Pancreas (tissue), 10 donors: ENCODE measurements around the gene LRRC4B. TPM values are rescaled to one million over a fixed set of nuclear protein-coding genes. Genes with fewer than 3 reads are reported as not detected.
"Not testable (repeated sequence)": the region's sequence is repeated elsewhere in the genome, so short reads cannot be mapped to it uniquely, and the experiment has no call there.

Experiments used
- ATAC-seq, 4 donors: fragments of 200-7000 bp; cut with Tn5 transposase; one replicate each; pipeline versions ENCODE4 v1.8.0 to v1.9.1; 2020; ENCODE audit warnings: mild to moderate bottlenecking in 4 of 4, moderate library complexity in 4 of 4
- DNase-seq, 6 donors: peaks; one replicate each; pipeline ENCODE4 v3.0.0-alpha.2; 2020
- FAIRE-seq: peaks from 2 replicates; lab custom pipeline; 2012; peaks lifted over from hg19 to GRCh38; lab: Jason Lieb, UNC
- H3K27ac ChIP-seq, 4 donors: fragments of 200-600 bp; sonication (generic); 1 replicate in 3 of 4; 2 replicates in 1 of 4; pipeline versions ENCODE4 v1.5.0 to v1.8.0; 2020
- H3K27me3 ChIP-seq, 4 donors: fragments of 200-600 bp; one replicate each; pipeline ENCODE4 v1.8.0; 2021
- H3K36me3 ChIP-seq, 3 donors: fragments of 200-600 bp; sonication (generic) in 1 of 3; one replicate each; pipeline versions ENCODE4 v1.5.0 to v1.8.0; 2020 to 2021
- H3K4me1 ChIP-seq, 3 donors: fragments of 200-600 bp; one replicate each; pipeline ENCODE4 v1.8.0; 2021
- H3K4me3 ChIP-seq, 4 donors: fragments of 200-600 bp; sonication (generic) in 2 of 4; one replicate each; pipeline versions ENCODE4 v1.5.0 to v1.8.0; 2020 to 2021
- H3K9me3 ChIP-seq, 4 donors: fragments of 200-600 bp; one replicate each; pipeline ENCODE4 v1.8.0; 2021
- CTCF ChIP-seq, 4 donors: fragments of 200-600 bp; sonication (generic) in 3 of 4; IDR thresholded peaks; one replicate each; pipeline versions ENCODE4 v1.5.0 to v1.8.0; 2021; ENCODE audit warnings: antibody characterized with exemption in 4 of 4
- WGBS, 2 donors: extraction: QIAGEN DNeasy Blood & Tissue Kit; methylation state at CpG; one replicate each; pipeline ENCODE4 v1.1.7; 2013; 5-methylcytosine and 5-hydroxymethylcytosine counted together
- intact Hi-C, 3 donors: fragments of 100-400 bp; cut with DNase I; formaldehyde crosslinking; loops; one replicate each; pipeline versions ENCODE4 v1.11.1 to v1.14.2; 2022
- polyA plus RNA-seq, 2 donors: library from polyadenylated mRNA; stranded (reverse); fragments of 200-250 nt; gene quantifications; one replicate each; pipeline ENCODE4 v1.2.3, GENCODE V29; 2013
- total RNA-seq, 6 donors: library from RNA; stranded (reverse); fragmentation: NEBNext Ultra II Directional in 4 of 6; extraction: Animal tissue kit (Norgen Biotek cat#: 25700) in 4 of 6; gene quantifications; one replicate each; pipeline versions ENCODE4 v1.2.1 to v1.2.4, GENCODE V29; 2021 to 2023
- donor health status: healthy with polysubstance abuse.
- donor health status: DM: no; HTN: no; CAD: no; lungs with moderate emphysema.
- donor health status: DM: no; HTN: no; CAD: no.
- donor health status: control.
- donor health status: control.
- donor health status: Bipolar disorder and iron deficiency.
- donor health status: DM: yes; HTN: yes; CAD: no.
- donor health status: DM: no; HTN: no; CAD: no.
- donor health status: DM: no; HTN: no; CAD: no.
- donor health status: DM: yes; HTN: yes; CAD: no.

The LRRC4B gene
- total and polyA plus RNA-seq, 8 donors = 0.09 to 2.1 (median 0.50) TPM

- Histone ChIP-seq H3K9me3 (no peaks in the 10 kb centered on the region), H3K4me1 (peaks cover 0 to 11% (median 0%) of the 10 kb centered on the region in 3 donors), H3K4me3 (peak overlapping the region; percentile 70 to 99 (median 82)), H3K36me3 (peaks cover 0 to 20% (median 18%) of the 10 kb centered on the region in 3 donors), H3K27ac (peak overlapping the region in 3 of 4 donors; percentile 58 to 82 (median 75)), H3K27me3 (no peaks in the 10 kb centered on the region)
- DNase-seq (no peak), ATAC-seq (no peak), FAIRE-seq (no peak)
- WGBS, 2 donors = 7 to 9% methylated on average over 20 of the region's 20 CpGs
- intact Hi-C loops = no loop called here
- no peak for TF ChIP-seq CTCF (IDR thresholded peaks at IDR 0.05)
Measured at GRCh38 chr19:50476907-50477238, 91.4 kb downstream of the LRRC4B start.

GRCh38 chr19:50476224-50476906 is 91.9 kb downstream of the LRRC4B start, which contains the start of the genes EMC10 and GARIN5A:
EMC10 (plus strand) TSS chr19:50476507; CDS start chr19:50476545, 38 bp downstream.
GARIN5A (minus strand) TSS chr19:50476848; CDS start chr19:50476388, 460 bp downstream.
- peak within 1 kb of the TSS; percentile 58 to 82 (median 70) for H3K27ac ChIP-seq
- FAIRE-seq (no peak), ATAC-seq (peak; percentile 94 to 99 (median 96)), DNase-seq (peak; percentile 90 to 98 (median 95))
- H3K27me3 ChIP-seq = no peaks in the 10 kb centered on the region
- peaks cover 0 to 11% (median 0%) of the 10 kb centered on the region in 3 donors for H3K4me1 ChIP-seq
- intact Hi-C loops = no loop called here
- H3K4me3 ChIP-seq = peak within 1 kb of the TSS; percentile 70 to 99 (median 82)
- H3K36me3 ChIP-seq = peaks cover 0 to 18% (median 15%) of the 10 kb centered on the region in 3 donors
- no peaks in the 10 kb centered on the region for H3K9me3 ChIP-seq
- no peak for TF ChIP-seq CTCF (IDR thresholded peaks at IDR 0.05)
- WGBS, 2 donors = 1 to 2% methylated on average over 58 of the region's 58 CpGs

GRCh38 chr19:50475736-50476223 is 92.5 kb downstream of the LRRC4B start:
- Histone ChIP-seq H3K9me3 (no peaks in the 10 kb centered on the region), H3K27ac (peak overlapping the region in 3 of 4 donors; percentile 65 to 82 (median 75)), H3K27me3 (no peaks in the 10 kb centered on the region), H3K4me3 (peak overlapping the region in 3 of 4 donors; percentile 75 to 99 (median 90)), H3K4me1 (peaks cover 0 to 11% (median 0%) of the 10 kb centered on the region in 3 donors), H3K36me3 (peaks cover 0 to 15% (median 9%) of the 10 kb centered on the region in 3 donors)
- ATAC-seq (no peak), DNase-seq (no peak), FAIRE-seq (no peak)
- 67 to 80% methylated on average over 27 to 29 of the region's 29 CpGs for WGBS, 2 donors
- intact Hi-C loops = no loop called here
- TF ChIP-seq CTCF (IDR thresholded peaks at IDR 0.05) = no peak

GRCh38 chr19:50475101-50475568 is 93.1 kb downstream of the LRRC4B start:
- Histone ChIP-seq H3K4me1 (peaks cover 0 to 11% (median 0%) of the 10 kb centered on the region in 3 donors), H3K9me3 (no peaks in the 10 kb centered on the region), H3K4me3 (no peak overlapping the region), H3K27ac (no peak overlapping the region), H3K36me3 (peaks cover 0 to 9% (median 3%) of the 10 kb centered on the region in 3 donors), H3K27me3 (no peaks in the 10 kb centered on the region)
- TF ChIP-seq CTCF (IDR thresholded peaks at IDR 0.05) = no peak
- FAIRE-seq (no peak), DNase-seq (peak in 2 of 6 donors; percentile 31 to 42), ATAC-seq (no peak)
- WGBS, 2 donors = 78 to 81% methylated on average over 12 of the region's 12 CpGs
- intact Hi-C loops = no loop called here

GRCh38 chr19:50473336-50473735 is 94.9 kb downstream of the LRRC4B start:
- ATAC-seq, intact Hi-C loops, H3K36me3 ChIP-seq, H3K9me3 ChIP-seq, H3K27ac ChIP-seq, H3K4me3 ChIP-seq, FAIRE-seq, H3K27me3 ChIP-seq, DNase-seq: not testable (repeated sequence)
- H3K4me1 ChIP-seq = peaks cover 0 to 11% (median 0%) of the 10 kb centered on the region in 3 donors
- WGBS, 2 donors = 63 to 78% methylated on average over 3 of the region's 3 CpGs
